B cell (primary cell): ENCODE measurements around the gene JUND. TPM values are rescaled to one million over a fixed set of nuclear protein-coding genes. Genes with fewer than 3 reads are reported as not detected.

Experiments
- ATAC-seq: fragments of 200-7000 bp; cut with Tn5 transposase; one replicate; pipeline ENCODE4 v1.10.0; 2021; ENCODE audit warnings: low read depth, mild to moderate bottlenecking, moderate number of reproducible peaks, moderate library complexity
- CTCF ChIA-PET: fragments of 350-600 bp; sonication (Branson Sonifier 250); formaldehyde crosslinking; loops from one replicate; lab custom pipeline; 2021; ENCODE audit warnings: antibody characterized with exemption, inconsistent platforms; lab: Charles Lee
- POLR2A ChIA-PET: fragments of 350-600 bp; sonication (Branson Sonifier 250); formaldehyde crosslinking; loops from one replicate; lab custom pipeline; 2021; ENCODE audit warnings: antibody characterized with exemption; lab: Charles Lee
- DNase-seq: peaks from one replicate; pipeline ENCODE4 v3.0.0; 2013
- H2AFZ ChIP-seq: 2 replicates; pipeline ENCODE4 v1.6.1; 2012; ENCODE audit warnings: mild to moderate bottlenecking, low read depth, low read length; ENCODE audit not compliant: insufficient read depth, poor library complexity, severe bottlenecking
- H3K27ac ChIP-seq, 2 donors: 1 replicate in 1 of 2; 2 replicates in 1 of 2; pipeline ENCODE4 v1.5.1; 2012 to 2013; ENCODE audit warnings: low read length in 2 of 2, mild to moderate bottlenecking in 2 of 2, moderate library complexity in 1 of 2
- H3K27me3 ChIP-seq, 4 experiments: fragments of 200-600 bp in 1 of 4; sonication (generic) in 1 of 4; replicated peaks in 1 of 4; 1 replicate in 2 of 4; 2 replicates in 2 of 4; pipeline versions ENCODE4 v1.6.1 to v1.7.0; 2013 to 2016; ENCODE audit warnings: low read length in 3 of 4, mild to moderate bottlenecking in 2 of 4, mixed read lengths in 1 of 4, moderate library complexity in 1 of 4; ENCODE audit not compliant: insufficient read depth in 4 of 4, control insufficient read depth in 3 of 4; ENCODE audit errors: control extremely low read depth in 1 of 4
- H3K36me3 ChIP-seq, 2 experiments: replicated peaks in 1 of 2; 1 replicate in 1 of 2; 2 replicates in 1 of 2; pipeline versions ENCODE4 v1.6.1 to v1.7.1; 2013; ENCODE audit warnings: low read length in 1 of 2; ENCODE audit not compliant: insufficient read depth in 2 of 2, control insufficient read depth in 1 of 2; ENCODE audit errors: control extremely low read depth in 1 of 2, extremely low read depth in 1 of 2
- H3K4me1 ChIP-seq, 2 donors: fragments of 200-600 bp in 1 of 2; sonication (generic) in 1 of 2; 1 replicate in 1 of 2; 2 replicates in 1 of 2; pipeline versions ENCODE4 v1.5.1 to v1.6.1; 2013 to 2017; ENCODE audit warnings: low read length in 2 of 2; ENCODE audit not compliant: control insufficient read depth in 2 of 2, insufficient read depth in 2 of 2
- H3K4me2 ChIP-seq: replicated peaks from 2 replicates; pipeline ENCODE3; 2012; ENCODE audit warnings: mild to moderate bottlenecking, low read depth, low read length; ENCODE audit not compliant: poor library complexity, severe bottlenecking
- H3K4me3 ChIP-seq, 5 experiments: fragments of 200-600 bp in 1 of 5; sonication (generic) in 1 of 5; 1 replicate in 3 of 5; 2 replicates in 2 of 5; pipeline versions ENCODE4 v1.5.1 to v1.7.0; 2011 to 2016; ENCODE audit warnings: low read length in 4 of 5, mild to moderate bottlenecking in 4 of 5, low read depth in 2 of 5, control low read depth in 1 of 5, moderate library complexity in 1 of 5; ENCODE audit not compliant: insufficient read depth in 1 of 5; ENCODE audit errors: control extremely low read depth in 1 of 5, extremely low read depth in 1 of 5
- H3K79me2 ChIP-seq: fragments of 200-600 bp; sonication (generic); one replicate; pipeline ENCODE4 v1.6.0; 2016; ENCODE audit warnings: low read length; ENCODE audit not compliant: control insufficient read depth, insufficient read depth
- H3K9ac ChIP-seq: fragments of 200-600 bp; sonication (generic); 2 replicates; pipeline ENCODE4 v1.6.1; 2017; ENCODE audit warnings: mild to moderate bottlenecking, low read length, moderate library complexity
- H3K9me3 ChIP-seq, 3 donors: one replicate each; pipeline versions ENCODE4 v1.6.1 to v1.7.1; 2013; ENCODE audit warnings: low read length in 2 of 3; ENCODE audit not compliant: control insufficient read depth in 2 of 3, insufficient read depth in 1 of 3; ENCODE audit errors: control extremely low read depth in 1 of 3
- H4K20me1 ChIP-seq: 2 replicates; pipeline ENCODE4 v1.6.0; 2012; ENCODE audit warnings: mild to moderate bottlenecking, low read length; ENCODE audit not compliant: insufficient read depth, control insufficient read depth, poor library complexity, severe bottlenecking
- H3K27ac Mint-ChIP-seq: one replicate; pipeline ENCODE4 v1.8.0; 2021; ENCODE audit warnings: mixed read lengths
- H3K27me3 Mint-ChIP-seq: one replicate; pipeline ENCODE4 v1.8.0; 2021; ENCODE audit warnings: mixed read lengths
- H3K4me1 Mint-ChIP-seq: one replicate; pipeline ENCODE4 v1.8.0; 2021; ENCODE audit warnings: mixed read lengths
- H3K4me3 Mint-ChIP-seq: one replicate; pipeline ENCODE4 v1.8.0; 2021; ENCODE audit warnings: mixed read lengths
- H3K9me3 Mint-ChIP-seq: one replicate; pipeline ENCODE4 v1.8.0; 2022; ENCODE audit warnings: mixed read lengths; ENCODE audit not compliant: insufficient read depth
- EZH2 ChIP-seq: IDR thresholded peaks from 2 replicates; pipeline ENCODE4 v1.6.1; 2012; ENCODE audit warnings: borderline replicate concordance, low read depth, mild to moderate bottlenecking, moderate library complexity, low read length; ENCODE audit not compliant: insufficient read depth, poor library complexity, severe bottlenecking
- WGBS: methylation state at CpG from one replicate; pipeline ENCODE4 v1.1.5; 2013; ENCODE audit warnings: missing lambda C conversion rate; ENCODE audit not compliant: insufficient coverage; 5-methylcytosine and 5-hydroxymethylcytosine counted together
- intact Hi-C: fragments of 100-400 bp; cut with micrococcal nuclease; formaldehyde crosslinking; loops from one replicate; pipeline ENCODE4 v1.10.0; 2022
- polyA plus RNA-seq: library from polyadenylated mRNA; depleted of rRNA; stranded (reverse); fragments of >200 nt; gene quantifications from 2 replicates; pipeline ENCODE4 v1.2.3, GENCODE V29; 2012
- total RNA-seq, 2 donors: library from RNA; stranded (reverse); fragments of 120-200 nt in 1 of 2; gene quantifications; 1 replicate in 1 of 2; 2 replicates in 1 of 2; pipeline versions ENCODE4 v1.2.3 to v1.2.4, GENCODE V29; 2013 to 2022
- TF ChIP-seq, protein P1 (sequence below): fragments of 200-600 bp; IDR thresholded peaks from one replicate; pipeline ENCODE4 v1.8.0; 2022; ENCODE audit warnings: antibody characterized with exemption, mild to moderate bottlenecking

JUND gene
- total and polyA plus RNA-seq, 2 donors (not counting 1 experiment from before 2014, with no cell fraction given): 628 to 5,593 TPM

DNA sequence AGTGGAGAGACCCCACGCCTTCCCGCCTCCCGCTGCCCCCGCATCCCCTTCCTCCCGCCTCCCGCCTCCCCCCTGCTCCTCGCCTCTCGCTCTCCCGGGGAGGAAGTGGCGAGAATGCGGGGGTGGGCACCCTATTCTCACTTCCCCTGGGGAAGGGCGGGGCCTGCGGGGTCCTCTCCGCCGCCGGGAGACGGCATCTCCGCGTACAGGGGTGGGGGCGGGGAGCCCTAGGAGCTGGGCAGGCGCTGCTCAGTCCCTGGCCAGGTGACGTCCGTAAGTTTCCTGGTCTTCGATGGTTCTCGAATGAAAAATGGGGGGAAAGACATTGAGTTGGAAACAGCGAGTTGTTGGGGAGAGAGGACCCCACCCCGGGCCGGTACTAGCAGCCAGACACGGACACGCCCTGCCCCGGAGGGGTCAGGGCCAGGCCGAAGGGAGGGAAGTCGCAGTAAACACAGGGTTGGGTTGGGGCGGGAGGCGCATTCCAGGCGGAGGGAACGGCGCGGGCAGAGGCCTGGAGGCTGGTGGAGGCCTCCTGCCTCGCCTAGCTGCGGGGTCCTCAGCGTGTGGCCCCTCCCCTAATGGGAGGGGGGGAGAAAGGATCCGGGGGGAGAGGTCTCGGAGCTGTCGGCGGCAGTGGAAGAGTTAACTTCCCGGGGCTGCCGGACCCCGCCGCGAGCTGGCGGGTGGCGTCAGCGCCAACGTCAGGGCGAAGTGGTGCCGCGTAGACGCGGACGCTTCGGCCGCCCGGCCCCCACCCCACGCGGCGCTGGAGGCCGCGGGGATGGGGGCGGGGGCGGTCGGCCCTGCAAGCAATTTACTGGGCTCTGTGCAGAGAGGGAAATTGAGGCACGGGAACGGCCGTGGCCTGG, 10.4 kb upstream of the JUND start:
- H3K9me3 ChIP-seq: no peaks in the 10 kb centered on the region
- H3K27ac ChIP-seq: peak overlapping the region; percentile 100
- H2AFZ ChIP-seq: peak overlapping the region; percentile 44
- H3K4me2 ChIP-seq: peak overlapping the region; percentile 99
- peaks cover 60% of the 10 kb centered on the region for H3K4me1 Mint-ChIP-seq
- DNase-seq: peak; percentile 95
- H3K4me1 ChIP-seq: peaks cover 48 to 68% of the 10 kb centered on the region in 2 donors
- H3K27ac Mint-ChIP-seq: peak overlapping the region; percentile 93
- no peaks in the 10 kb centered on the region for H3K36me3 ChIP-seq
- no peaks in the 10 kb centered on the region for H3K27me3 Mint-ChIP-seq
- intact Hi-C loops: loop anchor here (5.0 kb wide), 1 partner anchor 270 kb away; no protein-coding TSS in a partner anchor
- no peaks in the 10 kb centered on the region for H3K27me3 ChIP-seq
- H3K9me3 Mint-ChIP-seq: no peaks in the 10 kb centered on the region
- TF ChIP-seq, protein P1, sequence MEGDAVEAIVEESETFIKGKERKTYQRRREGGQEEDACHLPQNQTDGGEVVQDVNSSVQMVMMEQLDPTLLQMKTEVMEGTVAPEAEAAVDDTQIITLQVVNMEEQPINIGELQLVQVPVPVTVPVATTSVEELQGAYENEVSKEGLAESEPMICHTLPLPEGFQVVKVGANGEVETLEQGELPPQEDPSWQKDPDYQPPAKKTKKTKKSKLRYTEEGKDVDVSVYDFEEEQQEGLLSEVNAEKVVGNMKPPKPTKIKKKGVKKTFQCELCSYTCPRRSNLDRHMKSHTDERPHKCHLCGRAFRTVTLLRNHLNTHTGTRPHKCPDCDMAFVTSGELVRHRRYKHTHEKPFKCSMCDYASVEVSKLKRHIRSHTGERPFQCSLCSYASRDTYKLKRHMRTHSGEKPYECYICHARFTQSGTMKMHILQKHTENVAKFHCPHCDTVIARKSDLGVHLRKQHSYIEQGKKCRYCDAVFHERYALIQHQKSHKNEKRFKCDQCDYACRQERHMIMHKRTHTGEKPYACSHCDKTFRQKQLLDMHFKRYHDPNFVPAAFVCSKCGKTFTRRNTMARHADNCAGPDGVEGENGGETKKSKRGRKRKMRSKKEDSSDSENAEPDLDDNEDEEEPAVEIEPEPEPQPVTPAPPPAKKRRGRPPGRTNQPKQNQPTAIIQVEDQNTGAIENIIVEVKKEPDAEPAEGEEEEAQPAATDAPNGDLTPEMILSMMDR: no peak
- TF ChIP-seq EZH2: no peak
- H3K9ac ChIP-seq: peak overlapping the region; percentile 100
- 1% methylated on average over 64 of the region's 75 CpGs for WGBS
- CTCF ChIA-PET: interaction anchor here (0.6 to 6.5 kb wide), 10 partner anchors 10 to 37 kb away, joined by 3 to 138 read pairs (median 5); partner anchors contain the start of genes JUND and LSM4
- H3K4me3 Mint-ChIP-seq: peak overlapping the region; percentile 82
- H4K20me1 ChIP-seq: no peaks in the 10 kb centered on the region
- peak overlapping the region; percentile 48 to 99 (median 90) for H3K4me3 ChIP-seq
- POLR2A ChIA-PET: interaction anchor here (0.7 to 6.6 kb wide), 16 partner anchors 12 to 391 kb away, joined by 3 to 318 read pairs (median 4); partner anchors contain the start of genes CRTC1, JUND and LSM4
- peaks cover 5% of the 10 kb centered on the region for H3K79me2 ChIP-seq
- ATAC-seq: peak; percentile 58
